Measurements from ENCODE around the gene SH3RF2.
"Not testable (repeated sequence)": the region's sequence is repeated elsewhere in the genome, so short reads cannot be mapped to it uniquely, and the experiment has no call there.

SH3RF2 gene, protein sequence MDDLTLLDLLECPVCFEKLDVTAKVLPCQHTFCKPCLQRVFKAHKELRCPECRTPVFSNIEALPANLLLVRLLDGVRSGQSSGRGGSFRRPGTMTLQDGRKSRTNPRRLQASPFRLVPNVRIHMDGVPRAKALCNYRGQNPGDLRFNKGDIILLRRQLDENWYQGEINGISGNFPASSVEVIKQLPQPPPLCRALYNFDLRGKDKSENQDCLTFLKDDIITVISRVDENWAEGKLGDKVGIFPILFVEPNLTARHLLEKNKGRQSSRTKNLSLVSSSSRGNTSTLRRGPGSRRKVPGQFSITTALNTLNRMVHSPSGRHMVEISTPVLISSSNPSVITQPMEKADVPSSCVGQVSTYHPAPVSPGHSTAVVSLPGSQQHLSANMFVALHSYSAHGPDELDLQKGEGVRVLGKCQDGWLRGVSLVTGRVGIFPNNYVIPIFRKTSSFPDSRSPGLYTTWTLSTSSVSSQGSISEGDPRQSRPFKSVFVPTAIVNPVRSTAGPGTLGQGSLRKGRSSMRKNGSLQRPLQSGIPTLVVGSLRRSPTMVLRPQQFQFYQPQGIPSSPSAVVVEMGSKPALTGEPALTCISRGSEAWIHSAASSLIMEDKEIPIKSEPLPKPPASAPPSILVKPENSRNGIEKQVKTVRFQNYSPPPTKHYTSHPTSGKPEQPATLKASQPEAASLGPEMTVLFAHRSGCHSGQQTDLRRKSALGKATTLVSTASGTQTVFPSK

DNA sequence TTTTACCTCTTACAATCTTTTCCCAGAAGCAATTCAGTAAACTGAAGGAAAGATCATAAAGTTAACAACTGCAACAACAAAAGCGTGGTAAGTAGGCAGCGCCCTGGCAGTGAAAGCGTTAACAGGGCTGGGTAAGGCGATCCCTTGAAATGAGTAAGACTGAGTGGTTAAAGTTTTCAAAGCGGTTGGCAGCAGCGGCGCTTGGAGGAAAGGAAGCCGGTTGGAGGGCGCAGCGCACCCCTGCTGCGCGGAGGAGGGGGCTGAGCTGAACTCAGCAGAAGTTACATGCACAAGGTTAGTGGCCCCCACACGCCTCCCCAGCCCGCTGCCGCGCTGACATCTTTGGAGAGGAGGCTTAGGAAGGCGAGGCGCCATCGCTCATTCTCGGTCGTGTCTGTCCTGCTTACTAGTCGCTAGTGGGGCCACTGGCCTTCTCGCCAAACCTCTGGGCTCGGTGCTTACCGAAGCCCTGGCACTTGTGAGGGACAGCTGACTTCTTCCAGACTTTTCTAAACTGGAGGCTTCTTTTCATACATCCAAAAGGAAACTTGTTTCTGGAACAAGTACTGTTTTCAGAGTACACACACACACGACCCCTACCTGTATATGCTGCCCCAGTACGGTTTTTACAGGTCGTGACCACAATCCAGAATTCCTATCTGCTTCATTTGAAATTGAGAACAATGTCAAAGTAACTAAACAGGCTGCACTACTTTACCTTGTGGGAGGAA lies at the start of gene SH3RF2:
Gene SH3RF2 (plus strand): TSS at position 178 of the 731 bp plus-strand sequence. CDS start 1,351 bp downstream, outside the sequence.
- no peak for DNase-seq

DNA sequence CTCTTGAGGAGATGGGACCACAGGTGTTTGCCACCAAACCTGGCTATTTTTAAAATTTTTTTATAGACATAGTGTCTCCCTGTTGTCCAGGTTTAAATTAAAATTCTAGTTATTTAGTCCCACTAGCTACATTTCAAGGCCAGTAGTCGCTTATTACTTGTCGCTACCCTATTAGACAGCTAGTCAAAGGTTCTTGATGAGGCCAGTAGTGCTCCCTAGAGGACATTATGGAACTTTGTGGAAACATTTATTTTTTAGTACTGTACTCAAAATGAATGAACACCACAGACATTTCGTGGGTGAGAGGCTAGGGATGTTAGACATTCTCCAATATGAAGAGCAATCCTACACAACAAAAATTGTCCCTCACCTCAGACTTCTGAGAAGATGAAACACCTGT lies 49.2 kb upstream of the SH3RF2 start:
- no peak for DNase-seq

DNA sequence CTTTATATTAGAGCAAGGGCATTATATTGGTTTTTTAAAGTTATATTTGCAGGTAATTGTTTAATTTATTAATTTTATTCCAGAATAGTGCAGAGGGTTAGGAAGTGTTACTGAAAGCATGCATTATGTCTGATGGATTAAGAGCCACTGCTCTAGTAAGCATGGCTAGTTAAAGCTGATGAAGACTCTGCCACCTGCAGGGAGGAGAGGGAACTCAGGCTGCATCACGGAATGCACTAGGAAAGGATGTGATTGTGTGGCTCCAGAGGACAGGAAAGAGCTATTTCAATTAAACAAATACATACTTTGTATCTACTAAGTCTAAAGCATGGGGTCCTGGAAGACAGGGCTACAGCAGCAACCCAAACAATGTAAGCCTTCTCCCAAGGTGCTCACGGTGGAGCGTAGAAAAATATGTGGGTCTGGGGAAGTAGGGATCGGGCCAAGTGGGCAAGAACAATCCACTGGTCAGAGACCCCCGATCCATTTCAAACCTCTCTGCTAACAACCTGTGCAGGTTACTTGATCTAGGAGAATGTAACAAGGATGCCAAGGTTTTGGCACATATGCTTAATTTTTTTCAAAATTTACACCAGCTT lies 48.3 kb upstream of the SH3RF2 start:
- DNase-seq = no peak

DNA sequence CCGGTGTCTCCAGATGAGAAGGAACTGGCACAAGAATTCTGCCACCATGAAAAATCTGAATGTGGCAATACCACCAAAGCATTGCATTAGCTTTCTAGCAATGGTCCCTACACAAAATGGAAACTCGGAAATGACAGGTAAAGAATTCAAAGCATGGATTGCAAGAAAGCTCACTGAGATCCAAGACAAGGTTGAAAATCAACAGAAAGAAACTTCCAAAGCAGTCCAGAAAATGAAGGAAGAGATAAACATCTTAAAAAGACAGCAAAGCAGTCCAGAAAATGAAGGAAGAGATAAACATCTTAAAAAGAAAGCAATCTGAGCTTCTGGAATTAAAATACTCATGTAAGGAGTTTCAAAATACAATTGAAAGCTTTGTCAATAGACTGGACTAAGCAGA lies 46.8 kb upstream of the SH3RF2 start:
- DNase-seq = no peak

DNA sequence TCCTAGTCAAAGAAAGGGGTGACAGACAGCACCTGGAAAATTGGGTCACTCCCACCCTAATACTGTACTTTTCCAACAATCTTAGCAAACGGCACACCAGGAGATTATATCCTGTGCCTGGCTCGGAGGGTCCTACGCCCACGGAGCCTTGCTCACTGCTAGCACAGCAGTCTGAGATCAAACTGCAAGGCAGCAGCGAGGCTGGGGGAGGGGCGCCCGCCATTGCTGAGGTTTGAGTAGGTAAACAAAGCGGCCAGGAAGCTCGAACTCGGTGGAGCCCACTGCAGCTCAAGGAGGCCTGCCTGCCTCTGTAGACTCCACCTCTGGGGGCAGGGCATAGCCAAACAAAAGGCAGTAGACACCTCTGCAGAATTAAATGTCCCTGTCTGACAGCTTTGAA lies 45.0 kb upstream of the SH3RF2 start:
- DNase-seq = not testable (repeated sequence)

DNA sequence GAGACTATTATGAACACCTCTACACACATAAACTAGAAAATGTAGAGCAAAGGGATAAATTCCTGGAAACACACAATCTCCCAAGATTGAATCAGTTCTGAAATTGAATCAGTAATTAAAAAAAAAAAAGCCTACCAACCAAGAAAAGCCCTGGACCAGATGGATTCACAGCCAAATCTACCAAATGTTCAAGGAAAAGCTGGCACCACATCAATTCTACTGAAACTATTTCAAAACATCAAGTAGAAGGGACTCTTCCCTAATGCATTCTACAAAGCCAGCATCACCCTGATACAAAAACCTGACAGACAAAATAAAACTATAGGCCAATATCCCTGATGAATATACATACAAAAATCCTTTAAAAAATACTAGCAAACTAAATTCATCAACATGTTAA lies 38.2 kb upstream of the SH3RF2 start:
- no peak for DNase-seq

DNA sequence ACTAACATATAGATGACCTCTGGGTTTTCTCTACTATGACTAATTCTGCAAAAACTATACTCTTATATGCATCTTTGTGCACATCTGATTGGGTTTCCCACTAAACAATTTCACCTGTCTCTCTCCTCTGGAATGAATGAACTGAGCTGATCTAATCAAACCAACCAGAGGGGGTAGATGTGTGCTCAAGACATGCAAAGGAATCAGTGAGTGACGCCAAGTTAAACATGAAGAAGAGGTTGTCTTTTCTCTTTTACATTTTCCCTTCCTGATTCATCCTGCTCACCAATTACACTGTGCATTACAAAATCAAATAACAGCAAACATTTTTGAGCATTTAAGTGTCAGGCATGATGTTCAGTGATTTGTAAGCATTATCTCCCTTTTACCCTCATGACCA lies 34.0 kb upstream of the SH3RF2 start:
- no peak for DNase-seq

DNA sequence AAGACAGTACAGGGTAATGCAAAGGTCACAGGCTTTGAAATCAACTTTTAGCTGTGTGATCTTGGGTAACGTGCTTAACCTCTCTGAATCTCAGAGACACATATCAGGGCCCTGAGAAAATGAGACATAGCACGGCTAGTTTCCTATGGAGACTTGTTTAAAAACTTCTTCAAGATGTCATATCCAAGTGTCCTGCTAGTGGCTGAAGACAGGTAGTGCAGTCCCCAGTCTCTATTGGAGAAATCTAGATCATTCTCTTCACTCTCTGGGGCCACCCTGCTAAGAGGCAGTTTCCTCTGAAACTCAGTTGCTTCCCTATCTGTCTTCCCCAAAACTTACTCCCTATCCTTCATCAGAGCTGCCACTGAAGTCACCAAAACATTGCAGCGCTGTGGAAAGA lies 33.3 kb upstream of the SH3RF2 start:
- DNase-seq = no peak

DNA sequence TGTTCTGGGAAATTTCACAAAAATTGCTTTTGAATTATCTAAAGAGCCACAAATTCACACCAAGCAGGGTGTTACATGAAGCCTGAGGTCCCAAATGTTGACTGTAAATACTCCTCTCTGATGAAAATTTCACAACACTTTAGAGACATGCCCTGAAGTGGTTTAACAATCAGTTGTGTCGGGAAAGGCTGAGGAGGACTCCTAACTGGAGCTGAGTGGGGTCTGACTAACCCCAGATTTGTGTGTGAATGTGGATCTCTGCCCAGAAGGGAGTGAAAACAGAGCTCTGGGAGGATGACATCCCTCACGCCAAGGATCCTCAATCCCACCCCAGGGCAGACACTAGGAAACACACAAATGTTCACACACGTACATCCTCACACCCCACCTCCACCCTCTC lies 32.5 kb upstream of the SH3RF2 start:
- DNase-seq = no peak

DNA sequence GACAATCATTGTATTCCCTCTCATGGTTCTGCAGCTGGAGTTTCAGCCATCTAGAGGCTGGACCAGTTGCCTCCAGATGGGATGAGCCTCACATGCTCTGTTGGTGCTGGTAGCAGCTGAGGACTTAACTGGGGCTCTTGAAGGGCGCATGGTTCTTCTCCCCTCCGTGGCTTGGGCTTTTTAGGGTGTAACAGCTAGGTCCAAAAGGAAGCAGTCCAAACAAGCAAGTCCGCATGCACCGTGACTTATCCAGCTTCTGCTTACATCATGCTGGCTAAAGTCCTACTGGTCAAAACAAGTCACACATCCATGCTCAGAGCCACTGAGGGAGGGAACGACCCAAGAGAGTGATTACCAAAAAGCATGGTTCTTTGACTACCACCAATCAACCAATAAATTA lies 31.6 kb upstream of the SH3RF2 start:
- no peak for DNase-seq

DNA sequence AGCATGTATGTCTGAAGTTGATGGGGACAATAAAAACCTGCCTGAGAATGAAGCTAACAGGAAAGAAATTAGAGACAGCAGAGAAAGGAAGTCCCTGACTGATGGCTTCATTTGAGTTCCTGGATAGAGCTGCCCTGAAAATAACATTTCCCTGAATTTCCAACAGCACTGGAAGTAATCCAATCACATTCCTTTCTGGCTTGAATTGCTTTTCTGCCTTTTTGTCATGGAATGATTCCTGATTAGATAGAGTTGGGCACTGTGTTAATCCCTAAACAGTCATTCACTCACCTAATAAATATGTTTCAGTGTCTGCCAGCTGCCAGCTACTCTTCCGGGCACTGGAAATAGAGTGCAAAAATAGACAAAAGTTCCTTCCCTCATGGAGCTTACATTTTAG lies 30.0 kb upstream of the SH3RF2 start:
- no peak for DNase-seq

DNA sequence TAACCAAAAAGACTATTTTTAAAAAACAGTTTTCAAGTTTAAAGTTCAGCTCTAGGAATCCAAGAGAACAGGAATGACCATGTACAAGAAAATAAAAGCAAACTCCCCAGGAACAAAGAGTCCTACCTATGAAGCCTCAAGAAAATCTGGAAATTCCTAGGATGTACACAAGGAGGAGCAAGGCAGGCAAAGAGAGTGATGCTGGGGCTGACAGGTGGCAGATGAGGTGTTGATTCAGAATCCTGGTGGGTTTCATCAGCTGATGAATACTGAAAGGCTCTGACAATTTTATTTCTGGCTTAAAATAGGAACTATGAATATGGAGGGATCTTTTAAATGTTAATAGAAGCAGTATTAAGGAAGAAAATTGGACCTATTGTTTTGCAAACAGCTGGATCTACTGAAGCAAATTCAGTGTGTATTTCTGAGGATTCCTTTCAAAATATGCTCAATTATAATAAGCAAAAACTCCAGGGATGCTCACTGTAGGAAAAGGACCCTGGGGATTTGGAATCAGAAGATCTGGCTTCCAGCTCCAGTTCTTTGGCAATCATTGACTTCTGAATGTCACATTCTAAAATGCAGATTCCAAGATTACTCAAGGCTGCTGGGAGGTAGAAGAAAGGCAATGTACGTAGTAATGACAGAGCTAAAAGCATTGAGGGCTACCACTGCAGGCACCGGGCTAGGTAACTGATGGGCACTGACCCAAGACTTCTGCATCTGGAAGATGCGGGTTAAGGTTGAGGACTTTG lies 28.0 kb upstream of the SH3RF2 start:
- DNase-seq = no peak

DNA sequence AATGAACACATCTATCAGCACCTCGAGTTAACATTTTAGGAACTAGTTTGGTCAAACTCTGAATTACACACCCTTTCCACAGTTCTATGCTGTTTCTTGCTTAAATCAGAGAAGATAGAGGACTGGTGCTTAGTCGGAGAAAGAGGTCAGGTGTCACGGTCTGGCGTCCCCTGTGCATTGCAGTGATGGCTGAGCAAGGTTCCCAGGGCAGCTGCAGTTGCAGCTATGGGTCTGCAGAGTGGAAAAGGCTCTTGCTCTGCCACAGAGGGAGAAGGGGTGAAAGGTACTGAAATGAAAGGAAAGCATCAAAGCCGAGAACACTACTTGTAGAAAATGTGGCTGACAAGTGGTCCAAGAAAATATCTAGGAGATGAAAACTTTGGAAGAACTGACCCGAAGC lies 25.2 kb upstream of the SH3RF2 start:
- DNase-seq = no peak

DNA sequence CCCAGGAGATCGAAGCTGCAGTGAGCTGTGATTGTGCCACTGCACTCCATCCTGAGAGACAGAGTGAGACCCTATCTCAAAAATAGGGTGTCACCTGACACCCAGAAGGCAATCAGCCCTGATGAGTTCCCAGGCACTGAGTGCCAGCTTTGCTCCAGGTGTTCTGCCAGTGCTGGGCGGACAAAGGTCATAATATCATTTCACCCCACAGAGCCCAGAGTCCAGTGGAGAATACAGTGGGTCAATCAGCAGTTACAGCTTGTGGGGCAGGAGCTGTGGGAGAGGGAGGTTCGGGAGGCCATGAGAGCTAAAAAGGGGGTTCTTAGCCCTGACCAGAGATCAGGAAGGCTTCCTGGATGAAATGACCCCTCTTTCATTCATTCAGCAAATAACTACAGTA lies 24.4 kb upstream of the SH3RF2 start:
- DNase-seq = no peak

DNA sequence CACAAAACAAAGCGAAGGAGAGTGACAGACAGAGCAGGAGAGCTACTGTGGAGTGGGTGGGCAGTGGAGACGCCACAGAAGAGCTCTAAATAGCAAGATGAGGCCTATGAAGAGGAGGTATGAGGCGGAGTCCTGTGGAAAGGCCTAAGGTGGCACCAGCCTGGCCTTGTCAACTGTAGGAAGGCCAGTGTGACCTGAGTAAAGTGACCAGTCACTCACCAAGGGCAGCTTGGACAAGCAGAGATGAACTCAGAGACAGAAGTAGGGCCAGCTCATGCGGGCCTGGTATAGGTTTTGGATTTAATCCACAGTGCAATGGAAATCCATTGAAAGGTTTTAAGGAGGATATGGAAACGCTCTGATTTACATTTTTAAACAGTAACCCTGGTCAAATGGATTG lies 23.8 kb upstream of the SH3RF2 start:
- DNase-seq = no peak

DNA sequence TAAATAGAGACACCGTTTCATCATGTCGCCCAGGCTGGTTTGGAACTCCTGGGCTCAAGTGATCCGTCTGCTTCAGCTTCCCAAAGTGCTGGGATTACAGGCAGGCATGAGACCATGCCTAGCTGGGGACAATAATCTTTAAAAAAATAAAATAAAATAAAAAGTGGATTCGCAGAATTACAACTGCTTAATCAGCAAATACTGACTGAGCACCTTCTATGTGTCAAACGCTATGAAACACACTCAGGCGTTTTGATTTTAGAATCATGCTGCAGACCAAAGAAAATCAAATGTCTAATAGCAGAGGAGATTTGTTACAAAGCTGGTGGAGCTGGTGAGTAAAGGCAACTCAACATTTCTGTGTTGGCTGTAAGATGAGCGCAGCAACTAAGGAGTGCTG lies 22.7 kb upstream of the SH3RF2 start:
- DNase-seq = no peak

DNA sequence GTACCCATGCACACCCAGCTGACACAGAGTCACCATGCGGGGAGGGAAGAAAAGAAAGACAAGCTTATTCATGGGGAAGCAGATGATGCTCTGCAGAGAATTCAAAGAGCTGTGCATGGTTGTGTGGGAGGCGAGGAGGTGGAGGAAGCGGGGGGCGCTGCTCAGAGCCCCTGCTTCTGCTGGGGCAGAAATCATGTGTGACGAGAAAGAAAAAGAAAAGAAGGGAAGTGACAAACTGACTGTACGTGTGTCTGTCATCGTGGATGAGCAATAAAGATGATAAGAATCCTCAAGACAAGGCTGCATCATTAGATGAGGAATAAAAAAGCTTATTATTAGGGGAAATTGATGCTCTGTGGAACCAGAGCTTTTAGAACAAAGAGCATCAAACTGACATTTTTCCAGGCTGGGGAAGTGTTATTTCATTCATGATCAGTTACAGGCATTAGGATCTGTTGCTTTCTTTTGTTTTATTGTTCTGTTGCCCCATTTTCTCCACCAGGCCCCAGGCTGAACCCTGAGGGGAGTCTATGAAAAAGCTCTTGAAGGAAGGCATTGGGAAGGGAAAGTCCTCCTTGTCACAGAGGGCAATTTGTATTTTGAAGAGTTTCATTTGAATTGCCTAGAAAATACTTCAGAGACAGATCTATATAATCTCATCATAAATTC lies 20.3 kb upstream of the SH3RF2 start:
- DNase-seq = no peak

DNA sequence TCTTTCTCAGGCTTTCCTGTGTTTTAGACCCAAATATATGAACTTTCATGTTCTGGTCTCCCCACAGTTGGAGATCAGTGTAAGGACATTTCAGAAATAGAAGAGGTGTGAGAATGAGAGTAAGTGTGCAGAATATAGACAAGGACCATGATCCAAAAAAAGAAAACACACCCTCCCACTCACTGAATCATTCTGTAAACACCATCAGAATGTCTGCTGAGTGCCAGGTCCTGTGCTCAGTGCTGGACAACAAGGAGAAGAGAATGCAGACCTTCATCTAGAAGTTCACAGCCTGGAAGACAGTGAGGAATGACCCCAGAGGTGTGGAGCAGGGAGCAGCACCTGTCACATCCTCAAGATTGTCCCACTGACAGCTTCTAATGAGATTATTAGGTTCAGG lies 19.1 kb upstream of the SH3RF2 start:
- DNase-seq = no peak

DNA sequence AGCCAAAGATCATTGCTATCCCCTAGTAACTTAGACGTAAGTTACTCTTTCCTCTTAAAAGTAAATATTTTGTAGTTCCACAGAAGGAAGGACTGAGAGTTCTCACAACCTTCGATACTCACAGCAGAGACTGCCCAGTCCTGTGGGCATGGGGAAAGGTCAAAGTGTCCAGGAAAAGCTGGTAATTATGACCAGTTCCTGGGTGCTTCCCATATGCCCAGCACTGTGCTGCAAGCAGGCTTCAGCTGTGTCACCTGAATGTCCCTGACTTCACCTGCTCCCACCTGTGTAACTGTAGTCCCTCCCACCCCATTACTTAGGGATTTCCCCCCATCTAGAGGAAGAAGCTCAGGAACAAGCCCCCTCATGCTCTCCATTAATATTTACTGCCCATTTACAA lies 18.0 kb upstream of the SH3RF2 start:
- no peak for DNase-seq

DNA sequence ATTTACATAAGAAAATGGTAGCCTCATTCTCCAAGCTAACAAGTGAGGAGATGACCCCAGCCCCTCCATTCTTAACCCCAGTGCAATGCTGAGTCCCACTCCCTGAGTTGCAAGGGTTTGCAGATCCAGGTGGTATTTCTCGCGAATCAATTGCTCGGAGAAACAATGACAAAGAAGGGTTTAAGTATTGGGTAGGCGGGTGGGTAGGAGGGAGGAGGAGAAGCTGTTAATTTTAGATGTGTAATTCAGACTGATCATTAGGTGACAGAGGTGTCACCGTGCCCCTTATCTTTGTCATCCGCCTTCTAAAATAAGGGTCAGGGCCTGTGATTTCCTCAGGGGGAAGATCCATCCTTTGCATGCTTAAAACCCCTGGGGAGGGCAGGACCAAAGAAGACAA lies 17.0 kb upstream of the SH3RF2 start:
- DNase-seq = no peak

DNA sequence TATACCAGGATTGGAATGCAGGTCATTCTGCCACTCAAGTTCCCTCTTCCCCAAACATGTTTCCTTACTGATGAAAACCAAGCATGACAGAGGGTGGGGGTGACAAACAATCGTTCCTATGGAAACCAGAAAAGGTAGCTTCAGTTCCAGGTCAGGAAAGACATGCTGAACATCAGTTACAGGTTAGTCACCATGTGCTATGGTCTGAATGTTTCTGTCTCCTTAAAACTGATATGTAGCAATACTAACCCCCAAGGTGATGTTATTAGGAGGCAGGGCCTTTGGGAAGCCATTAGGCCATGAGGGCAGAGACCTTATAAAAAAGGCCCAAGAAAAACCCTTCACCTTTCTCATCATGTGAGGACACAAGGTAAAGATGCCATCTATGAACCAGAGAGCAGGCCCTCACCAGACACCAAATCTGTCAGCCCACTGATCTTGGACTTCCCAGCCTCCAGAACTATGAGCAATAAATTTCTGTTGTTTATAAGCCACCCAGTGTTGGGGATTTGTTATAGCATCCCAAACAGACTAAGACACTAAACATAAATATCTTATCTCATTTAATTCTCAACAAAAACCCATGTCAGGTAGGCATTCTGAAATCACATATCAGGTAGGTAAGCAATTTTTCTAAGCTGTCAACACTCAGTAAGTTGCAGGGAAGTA lies 15.7 kb upstream of the SH3RF2 start:
- DNase-seq = no peak

DNA sequence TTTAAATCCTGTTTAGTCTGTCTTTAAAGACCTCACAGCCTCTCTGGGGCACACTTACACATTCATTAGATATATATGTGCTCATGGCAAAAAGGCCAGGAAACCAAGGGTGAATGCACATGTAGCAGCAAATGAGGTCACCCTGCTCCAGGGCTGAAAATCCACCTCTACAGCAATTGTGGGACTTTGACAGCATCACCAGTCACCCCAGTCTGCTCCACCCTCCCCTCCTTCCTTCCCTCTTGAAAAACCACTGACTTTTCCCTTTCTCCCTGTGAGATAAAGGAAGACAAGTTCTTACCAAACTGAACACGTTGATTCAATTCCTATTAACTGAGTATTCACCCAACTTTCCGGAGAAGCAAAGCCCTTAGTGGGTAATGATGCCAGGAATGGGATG lies 15.2 kb upstream of the SH3RF2 start:
- no peak for DNase-seq

Measured in activated naive CD4-positive, alpha-beta T cell treated with anti-CD3 and anti-CD28 coated beads, Interleukin-2, amount 50 U/mL, for 16 hours (primary cell).